HG03095 (cell line): ENCODE results near the gene MON2.

Experiments
- ATAC-seq: cut with Tn5 transposase; IDR thresholded peaks from one replicate; pipeline ENCODE4 v1.9.1; 2021; ENCODE audit warnings: moderate library complexity; ENCODE audit not compliant: unreplicated experiment

MON2 gene

DNA sequence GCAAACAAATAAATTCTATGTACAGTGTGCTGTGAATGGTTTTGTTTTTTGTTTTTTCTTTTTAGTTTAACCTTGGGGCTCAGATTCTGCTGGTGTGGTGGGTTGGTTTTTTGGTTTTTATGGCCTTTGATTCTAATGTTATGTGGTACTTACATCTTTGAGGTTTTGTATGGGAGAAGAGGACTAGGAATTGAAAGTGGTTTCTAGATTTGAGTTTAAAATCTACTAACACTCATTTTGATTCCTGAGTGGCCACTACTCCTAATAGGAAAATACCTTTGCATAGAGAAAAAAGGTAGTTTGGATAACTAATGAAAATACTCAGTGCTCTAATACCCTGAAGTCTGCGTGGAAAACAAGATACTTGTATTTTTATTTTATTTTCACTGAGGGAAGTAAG, 137.7 kb downstream of the MON2 start:
- ATAC-seq = no peak

DNA sequence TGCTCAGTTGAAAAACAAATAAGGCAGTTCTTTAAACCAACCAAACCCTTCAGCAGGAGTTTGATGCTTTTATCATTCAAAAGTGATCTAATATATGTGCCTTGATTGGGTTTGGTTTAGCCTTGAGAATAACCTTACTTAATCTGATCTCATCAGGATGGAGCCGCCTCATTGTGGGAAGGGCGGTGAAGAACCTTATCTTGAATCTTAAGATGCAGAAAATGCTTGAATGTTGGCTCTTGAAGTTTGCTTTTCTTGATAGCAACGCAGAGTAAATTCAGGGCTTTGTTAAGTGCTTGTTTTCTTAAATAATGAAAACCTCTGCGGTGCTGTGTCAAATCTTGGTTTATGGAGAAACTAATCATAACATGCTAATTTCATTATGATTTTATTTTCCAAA, 138.2 kb downstream of the MON2 start:
- no peak for ATAC-seq

DNA sequence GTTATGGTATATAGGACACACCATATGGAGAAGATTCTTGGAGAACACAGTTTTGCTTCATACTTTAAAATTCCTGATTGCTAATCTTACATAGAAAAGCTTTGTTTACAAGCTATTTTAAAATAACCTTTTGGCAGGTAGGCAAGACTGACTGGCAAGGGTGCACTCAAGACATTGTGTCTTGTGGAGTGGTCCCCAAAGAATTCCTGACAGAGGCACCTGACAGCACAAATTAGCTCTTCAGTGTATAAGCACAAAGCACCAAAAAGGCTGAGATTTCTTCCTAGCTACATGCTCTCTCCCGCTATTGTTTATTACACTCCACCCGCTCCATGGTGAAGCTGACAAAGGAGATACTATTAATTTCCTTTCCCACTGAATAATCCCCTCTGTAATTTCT, 139.4 kb downstream of the MON2 start:
- no peak for ATAC-seq

DNA sequence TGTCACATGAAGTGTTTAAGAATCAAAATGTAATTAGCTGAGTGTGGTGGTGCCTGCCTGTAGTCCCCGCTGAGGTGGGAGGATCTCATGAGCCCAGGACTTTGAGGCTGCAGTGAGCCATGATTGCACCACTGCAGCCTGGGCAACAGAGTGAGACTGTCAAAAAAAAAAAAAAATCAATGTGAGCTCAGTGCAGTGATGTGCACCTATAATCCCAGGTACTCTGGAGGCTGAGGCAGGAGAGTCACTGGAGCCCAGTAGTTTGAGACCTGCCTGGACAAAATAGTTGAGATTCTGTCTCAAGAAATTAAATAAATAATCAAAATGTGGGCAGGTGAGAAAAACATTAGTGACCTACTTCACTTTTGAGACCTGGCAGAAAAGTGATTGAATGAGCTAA, 140.0 kb downstream of the MON2 start:
- ATAC-seq = no peak

DNA sequence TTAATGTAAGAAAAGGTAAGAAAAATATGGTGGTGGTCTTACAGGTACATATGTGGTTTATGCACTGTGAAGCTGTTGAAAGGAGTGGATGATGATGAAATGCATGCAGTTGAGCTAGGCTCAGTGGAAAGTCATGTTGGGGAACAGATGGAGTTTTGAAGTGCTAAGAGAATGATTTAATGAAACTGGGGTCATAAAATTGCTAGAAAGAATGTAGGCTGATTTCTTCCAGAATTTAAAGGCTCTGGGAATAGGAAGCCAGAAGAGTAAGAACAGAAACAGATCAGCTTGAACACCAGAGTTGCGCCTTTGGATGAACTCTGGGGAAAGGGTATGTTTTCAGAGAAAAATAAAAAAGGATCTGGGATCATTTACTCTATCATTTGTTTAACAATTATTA, 146.5 kb downstream of the MON2 start:
- ATAC-seq = no peak

DNA sequence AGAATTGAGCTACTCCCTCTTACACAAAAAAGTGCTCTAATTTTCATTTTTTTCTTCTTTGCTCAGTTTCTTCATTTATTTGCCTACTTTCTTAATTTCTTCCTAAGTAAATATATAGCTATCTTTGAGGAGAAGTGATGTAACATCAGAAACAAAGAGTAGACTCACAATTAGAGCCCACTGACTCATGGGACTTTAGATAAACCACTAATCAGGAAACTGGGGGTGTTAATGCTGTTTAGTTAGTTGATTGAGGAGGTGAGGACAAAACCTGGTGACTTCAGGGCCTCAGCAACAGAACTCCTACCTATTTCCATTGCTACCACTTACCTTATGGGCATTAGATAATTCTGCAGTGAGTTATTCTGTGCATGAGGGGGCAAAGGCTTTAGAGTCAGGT, 151.7 kb downstream of the MON2 start:
- ATAC-seq = no peak

DNA sequence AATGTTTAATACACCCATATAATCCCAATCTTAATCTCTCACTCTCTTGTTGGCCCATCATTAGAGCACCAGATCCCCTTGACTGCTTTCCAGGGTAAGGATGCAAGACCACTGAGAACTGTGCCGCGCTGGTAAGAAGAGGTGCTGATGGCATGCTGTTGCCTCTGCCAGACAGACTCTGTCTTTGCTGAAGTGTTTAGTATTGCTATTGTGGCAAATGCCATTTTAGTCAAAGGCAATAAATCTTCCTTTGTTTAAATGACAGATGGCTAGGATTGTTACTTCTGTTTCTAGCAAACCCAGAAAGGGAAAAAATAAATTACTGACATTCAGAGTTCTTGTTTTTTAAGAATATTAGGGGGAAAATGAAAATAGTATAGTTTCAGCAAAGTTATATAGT, 152.3 kb downstream of the MON2 start:
- ATAC-seq = no peak

DNA sequence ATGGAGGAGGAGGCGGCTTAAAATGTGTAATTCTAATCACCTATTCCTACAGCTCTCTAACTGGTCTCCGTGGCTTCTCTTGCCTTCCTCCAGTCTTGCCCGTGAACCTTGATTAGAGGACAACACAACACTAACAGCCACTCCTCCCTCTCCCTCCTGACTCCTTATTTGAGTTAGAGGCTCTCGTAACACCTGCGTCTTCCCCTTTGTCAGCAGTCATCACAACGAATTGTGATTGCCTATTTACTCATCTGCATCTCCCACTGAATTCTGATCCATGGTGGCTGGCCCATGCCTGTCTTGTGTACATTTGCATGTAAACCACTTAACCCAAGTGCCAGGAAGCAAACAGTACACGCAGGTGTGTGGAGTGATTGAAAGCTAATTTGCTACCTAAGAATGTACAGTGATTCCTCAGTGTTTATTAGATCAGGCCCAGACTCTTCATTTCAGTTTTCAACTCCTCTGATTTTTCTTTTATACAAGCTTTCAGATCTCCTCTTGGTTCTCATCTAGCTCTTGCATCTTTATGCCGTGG, 154.5 kb downstream of the MON2 start:
- ATAC-seq = no peak

DNA sequence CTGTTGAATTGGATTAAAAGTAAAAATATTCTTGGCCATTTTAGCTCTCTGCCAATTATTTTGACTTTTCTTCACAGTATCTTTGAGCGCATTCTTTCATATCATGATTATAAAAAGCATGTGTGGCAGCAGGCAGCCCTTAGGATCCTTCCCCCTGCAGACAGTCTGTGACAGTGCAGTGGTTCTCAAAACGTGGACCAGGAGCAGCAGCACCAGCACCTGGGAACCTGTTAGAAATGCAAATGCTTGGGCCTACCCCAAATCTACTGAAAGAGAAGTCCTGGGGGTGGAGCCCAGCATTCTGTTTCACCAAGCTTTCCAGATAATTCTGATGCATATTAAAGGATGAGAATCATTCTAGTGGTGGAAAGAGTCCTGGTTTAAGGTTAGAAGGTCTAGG, 155.6 kb downstream of the MON2 start:
- no peak for ATAC-seq

DNA sequence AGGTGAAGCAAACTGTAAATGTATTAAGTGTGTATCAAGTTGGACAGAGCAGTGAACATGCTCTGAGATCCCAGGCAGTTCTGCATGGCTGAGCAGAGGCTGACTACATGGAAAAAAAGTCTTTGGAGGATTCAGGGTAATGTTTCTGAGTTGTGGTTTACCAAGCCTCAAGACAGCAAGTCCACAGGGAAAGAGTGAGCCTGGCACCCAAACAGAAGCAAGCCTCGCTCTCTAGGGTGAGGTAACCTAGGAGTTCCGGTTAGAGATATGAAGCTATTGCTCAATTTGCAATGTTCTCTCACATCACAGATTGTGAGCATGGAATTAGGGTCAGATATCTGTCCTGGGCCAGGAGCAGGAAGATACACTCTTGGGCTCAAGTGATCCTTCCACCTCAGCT, 158.6 kb downstream of the MON2 start:
- ATAC-seq = no peak

DNA sequence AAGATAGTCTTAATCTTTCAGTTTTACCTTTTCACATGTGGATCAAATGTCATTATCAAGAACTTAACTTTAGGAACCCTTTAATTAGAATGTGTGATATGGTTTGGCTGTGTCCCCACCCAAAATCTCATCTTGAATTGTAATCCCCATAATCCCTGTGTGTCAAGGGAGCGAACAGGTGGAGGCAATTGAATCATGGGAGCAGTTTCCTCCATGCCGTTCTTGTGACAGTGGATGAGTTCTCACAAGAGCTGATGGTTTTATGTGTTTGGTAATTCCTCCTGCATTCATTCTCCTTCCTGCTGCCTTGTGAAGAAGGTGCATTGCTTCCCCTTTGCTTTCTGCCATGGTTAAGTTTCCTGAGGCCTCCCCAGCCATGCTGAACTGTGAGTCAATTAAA, 160.6 kb downstream of the MON2 start:
- ATAC-seq = no peak

DNA sequence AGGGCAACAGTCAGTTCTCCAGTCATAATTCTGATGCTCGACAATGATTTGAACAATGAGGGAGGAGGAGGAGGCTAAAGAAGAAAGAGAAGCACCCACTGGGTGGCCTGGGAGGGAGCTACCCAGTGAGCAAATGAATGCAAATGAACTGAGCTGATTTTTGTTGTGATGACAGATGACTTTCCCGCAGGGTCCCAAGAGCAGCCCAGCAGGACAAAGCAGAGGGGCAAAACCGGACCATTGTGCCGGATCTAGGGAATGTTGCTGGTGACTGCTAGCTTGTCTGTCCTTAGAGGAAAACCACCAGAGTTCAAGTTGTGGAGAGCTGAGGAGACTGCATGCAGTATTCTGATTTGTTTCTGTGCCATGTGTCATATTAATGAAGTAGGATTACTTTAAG, 162.8 kb downstream of the MON2 start:
- no peak for ATAC-seq

DNA sequence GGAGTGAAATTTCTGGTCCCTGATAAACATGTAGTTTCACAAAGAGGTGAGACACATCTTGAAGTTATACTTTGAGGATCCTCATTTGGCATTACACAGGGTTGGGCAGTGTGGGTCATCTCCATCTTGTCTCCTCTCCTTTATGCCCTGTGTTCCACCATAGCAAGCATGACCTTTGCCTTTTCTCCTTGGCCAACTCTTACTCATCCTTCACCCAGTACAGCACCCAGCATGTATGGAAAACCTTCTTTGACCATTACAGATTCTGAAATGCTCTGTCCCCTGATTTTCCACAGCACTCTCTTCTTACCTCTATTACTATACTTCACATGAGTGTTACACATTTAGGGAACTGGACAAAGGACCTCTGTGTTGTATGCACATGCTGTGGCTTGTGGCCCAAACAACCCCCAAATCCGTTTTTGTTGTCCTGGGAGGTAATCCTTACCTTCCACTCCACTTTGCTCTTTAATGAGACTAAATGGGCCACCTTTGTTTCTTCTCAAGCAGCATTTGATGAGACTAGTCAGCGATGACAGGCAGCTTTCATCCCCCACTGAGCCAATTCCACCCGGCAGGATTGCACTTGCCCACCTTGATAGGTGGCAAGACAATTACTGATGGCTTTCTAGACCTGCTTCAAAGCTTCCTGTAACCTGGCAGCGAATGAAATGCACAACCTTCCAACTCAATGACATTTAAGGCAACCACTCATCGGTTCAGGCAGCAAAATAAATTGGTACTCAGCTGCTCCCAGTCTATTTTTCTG, 163.5 kb downstream of the MON2 start:
- ATAC-seq = no peak

DNA sequence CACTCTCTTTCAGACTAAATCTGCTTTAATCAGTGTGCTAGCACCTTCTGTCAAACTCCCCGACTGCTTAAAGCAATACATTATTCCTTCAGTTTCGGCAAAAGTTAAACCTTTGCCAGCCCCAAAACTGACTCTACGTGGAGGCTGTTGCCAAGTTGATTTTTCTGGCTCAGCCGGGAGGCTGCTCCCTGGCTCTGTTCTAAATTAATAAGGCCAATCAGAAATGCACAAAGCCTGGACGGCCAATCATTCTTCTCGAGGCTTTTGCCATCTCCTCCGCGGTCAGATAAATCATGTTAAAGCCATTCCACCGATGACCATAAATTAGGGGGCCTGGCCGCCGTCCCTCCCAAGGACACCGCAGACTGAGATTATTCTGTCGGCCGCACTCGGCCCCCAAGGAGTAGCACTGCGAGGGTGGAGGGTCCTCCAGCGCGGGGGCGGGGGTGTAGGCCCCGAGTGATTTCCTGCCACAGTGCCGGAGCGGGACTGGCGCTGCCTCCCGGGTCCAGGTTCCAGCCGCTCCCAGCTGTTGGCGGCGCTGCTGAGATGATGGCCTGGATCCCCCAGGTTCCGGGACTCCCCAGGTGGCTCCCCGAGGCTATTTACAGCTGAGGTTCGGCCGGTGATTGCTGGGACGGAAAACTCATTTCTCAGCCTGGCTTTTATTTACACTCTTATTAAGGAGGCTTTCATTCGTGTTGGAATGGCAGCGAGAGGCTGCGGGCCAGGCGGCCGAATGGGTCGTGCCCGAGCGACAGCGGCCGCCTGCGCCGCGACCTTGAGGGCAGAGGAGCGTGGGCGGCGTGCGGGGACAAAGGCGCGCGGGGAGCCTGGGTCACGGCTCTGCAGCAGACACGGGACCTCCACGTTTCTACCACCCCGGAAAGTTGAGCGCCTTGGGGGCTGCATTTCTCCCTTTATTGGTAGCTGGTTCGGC, 165.1 kb downstream of the MON2 start:
- ATAC-seq = peak; percentile 85

DNA sequence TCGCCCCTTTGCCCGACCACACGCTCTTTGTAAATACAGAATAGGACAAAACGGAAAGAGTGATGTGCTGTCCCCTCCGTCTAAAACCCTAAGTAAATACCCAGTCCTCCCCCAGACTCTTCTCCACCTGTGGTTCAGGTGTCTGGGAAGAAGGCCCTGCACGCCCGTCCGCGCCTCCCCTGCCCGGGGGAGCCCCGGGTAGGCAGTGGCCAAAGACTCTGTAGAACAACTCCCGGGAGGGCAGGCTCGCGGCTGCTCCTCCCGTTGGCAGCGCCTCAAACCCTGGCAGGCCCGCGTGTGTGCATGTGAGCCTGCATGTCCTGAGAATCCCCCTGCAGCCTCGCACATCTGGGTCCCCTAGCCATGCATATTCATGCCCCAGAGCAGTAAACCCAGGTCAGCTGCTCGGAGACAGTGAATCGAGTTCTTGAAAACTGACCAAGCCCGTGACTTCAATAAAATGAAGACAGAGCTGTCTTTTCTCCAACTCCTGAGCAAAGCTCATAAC, 165.8 kb downstream of the MON2 start:
- ATAC-seq = peak; percentile 28

DNA sequence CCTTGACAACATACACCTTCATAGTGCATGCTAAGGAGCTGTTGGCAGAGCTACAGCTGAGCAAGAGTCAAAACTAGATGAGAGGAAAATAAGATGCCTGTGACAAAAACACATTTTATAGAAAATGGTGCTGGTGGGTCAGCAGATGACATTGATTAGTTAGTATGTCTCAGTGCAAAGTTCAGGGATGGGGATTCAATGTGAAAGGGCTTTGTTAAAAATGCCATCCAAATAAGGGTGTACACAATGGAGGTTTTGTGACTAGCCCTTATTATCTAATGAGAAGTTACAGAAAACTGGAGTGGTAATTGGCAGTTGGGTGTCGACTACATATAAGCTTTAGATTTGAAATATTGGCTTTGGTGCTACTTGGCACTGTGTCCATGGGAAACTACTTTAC, 169.0 kb downstream of the MON2 start:
- ATAC-seq = no peak

DNA sequence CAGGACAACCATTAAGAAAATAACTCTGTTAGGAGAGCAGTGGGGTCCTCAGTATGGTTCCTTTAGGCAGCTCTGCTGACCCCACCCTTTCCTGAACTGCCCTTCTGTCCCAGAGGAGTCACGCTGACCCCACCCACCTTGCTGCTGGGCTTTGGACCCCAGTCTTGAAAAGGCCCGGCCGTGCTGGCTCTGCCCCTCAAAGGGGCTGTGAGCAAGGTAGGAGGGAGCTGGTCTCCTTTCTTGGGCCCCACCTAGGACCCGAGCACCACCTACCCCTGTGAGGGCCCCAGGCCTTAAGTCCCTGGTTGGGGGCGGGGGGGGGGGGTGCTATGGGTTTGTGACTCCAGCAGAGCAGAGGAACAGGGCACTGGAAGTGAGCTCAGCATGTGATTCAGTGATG, 171.1 kb downstream of the MON2 start:
- ATAC-seq = no peak

DNA sequence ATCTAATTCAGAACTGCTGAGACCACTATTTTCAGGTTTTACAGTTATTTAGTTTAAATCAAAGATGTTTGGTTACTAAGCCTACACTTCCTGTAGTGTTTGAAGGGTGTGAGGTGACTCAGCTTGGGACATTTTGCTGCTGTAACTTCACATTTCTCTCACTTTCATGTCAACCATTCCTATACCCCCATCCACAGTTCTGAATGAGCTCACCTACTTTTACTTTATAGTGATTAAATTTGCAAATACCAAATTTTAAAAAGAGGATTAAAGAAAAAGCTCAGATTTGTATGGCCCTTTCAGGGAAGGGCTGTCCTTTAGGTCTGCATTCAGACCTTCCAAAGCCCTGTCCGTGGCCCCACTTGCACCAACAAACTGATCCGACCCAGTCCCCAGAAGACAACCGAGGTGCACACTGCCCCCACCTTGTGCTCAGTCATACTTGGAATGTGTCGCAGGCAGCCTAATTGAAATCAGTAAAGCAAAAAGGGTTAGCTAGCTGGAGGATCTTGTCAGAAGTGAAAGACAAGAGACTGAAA, 174.4 kb downstream of the MON2 start:
- peak; percentile 96 for ATAC-seq

DNA sequence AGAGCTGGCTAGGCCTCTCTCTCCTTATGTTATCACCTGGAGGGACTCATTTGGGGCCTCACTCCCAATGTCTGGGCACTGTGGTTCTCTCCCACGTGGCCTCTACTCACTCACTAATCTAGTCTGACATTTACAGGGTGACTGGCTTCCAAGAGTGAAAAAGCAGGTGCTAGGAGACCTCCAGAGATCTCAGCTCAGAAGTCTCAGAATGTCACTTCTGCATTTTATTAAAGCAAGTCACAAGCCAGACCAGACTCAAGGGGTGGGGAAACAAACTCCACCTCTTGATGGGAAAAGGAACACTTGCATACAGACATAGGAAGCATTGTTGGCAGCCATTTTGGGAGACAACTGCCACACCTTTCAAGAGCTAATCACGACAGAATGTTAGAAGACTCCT, 175.9 kb downstream of the MON2 start:
- ATAC-seq = no peak

DNA sequence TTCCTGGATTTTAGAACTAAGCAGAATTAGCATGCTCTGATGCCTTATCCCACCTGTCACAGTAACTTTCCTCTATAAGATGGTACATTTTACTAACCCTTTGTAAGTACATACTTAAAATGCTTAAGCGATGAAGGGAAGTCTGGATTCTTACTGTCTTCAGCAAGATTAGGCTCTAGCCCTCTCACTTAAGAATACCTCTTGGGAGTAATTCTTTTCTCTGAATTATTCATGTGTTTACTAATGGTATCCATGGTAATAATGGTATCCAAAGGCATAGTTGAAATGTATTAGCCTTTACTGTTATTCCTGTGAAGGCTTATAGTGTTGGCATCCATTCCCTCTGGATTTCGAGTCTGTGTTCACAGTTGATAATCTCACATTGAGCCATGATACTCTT, 176.9 kb downstream of the MON2 start:
- ATAC-seq = no peak

DNA sequence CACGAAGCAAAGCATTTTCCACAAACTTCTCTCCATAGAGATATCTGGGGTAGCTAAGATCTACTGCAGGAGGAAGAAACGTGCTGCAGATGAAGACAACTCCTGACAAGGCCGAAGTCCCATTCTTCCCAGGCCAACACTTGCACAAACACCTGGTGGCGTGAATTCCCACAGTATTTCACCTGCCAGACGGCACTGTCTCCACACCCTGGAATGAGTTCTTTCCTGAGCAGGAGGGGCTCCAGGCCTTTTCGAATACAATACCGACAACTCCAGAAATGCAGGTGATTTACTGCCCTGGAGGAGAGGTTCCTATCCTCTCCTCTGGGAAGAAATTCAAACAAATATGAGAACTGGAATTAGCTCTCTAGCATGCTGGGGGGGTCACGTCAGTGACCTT, 179.9 kb downstream of the MON2 start:
- ATAC-seq = no peak

DNA sequence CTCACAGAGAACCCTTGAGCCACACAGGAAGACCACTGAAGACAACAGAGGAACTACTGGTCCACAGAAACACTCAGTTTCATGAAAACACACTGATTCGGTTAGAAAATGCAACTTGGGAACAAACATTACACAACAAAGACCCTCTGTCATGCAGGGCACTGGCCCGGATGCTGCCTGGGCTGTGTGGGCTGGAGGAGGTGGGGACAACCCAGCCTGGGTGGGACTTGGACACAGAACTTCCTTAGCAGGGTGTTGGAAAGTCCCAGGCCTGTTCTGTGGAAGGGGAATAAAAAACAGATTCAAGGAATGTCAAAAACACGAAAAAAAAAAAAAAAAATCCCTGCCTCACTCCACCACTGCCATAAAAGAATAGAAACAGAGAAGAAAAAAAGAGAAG, 181.0 kb downstream of the MON2 start:
- ATAC-seq = no peak
